DND-41 (cell line): ENCODE results near the gene RAB7B.

Experiments used
- CTCF ChIP-seq: IDR thresholded peaks from 2 replicates; pipeline ENCODE4 v1.5.1; 2012; ENCODE audit warnings: borderline replicate concordance, low read length, moderate library complexity, mild to moderate bottlenecking; ENCODE audit not compliant: poor library complexity, severe bottlenecking; ENCODE audit errors: extremely low read depth
- EZH2 ChIP-seq: IDR thresholded peaks from 3 replicates; pipeline ENCODE4 v1.6.1; 2012; ENCODE audit warnings: borderline replicate concordance, low read depth, mild to moderate bottlenecking, moderate library complexity, low read length, inconsistent platforms; ENCODE audit not compliant: severe bottlenecking

GRCh38 chr1:205947024-205947423 is 56.2 kb downstream of the RAB7B start:
- TF ChIP-seq CTCF, result no peak
- TF ChIP-seq EZH2, result no peak
